DMS53 (cell line): Measurements from ENCODE around the gene RCBTB1.

Experiments
- DNase-seq: peaks from one replicate; lab custom pipeline; 2025; lab: John Stamatoyannopoulos, UW

RCBTB1 gene

DNA sequence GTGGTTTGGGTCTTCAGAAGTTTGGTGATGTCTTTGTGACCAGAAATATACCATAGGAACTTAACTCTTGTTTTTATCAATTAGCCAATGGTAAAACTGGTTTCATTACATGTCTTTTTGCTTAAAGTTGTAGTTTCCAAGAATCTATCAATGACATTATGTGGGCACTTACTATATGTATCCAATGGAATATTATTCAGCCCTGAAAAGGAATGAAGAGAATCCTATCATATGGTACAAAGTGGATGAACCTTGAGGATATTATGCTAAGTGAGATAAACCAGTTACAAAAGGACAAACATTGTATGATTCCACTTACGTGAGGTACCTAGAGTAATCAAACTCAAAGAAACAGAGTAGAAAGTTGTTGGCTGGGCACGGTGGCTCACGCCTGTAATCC lies 26.4 kb downstream of the RCBTB1 start:
- DNase-seq = no peak

GRCh38 chr13:49554387-49554786 lies 31.0 kb downstream of the RCBTB1 start:
- DNase-seq = no peak

- DNase-seq = no peak
Measured at GRCh38 chr13:49553888-49554287, 31.5 kb downstream of the RCBTB1 start.

DNA sequence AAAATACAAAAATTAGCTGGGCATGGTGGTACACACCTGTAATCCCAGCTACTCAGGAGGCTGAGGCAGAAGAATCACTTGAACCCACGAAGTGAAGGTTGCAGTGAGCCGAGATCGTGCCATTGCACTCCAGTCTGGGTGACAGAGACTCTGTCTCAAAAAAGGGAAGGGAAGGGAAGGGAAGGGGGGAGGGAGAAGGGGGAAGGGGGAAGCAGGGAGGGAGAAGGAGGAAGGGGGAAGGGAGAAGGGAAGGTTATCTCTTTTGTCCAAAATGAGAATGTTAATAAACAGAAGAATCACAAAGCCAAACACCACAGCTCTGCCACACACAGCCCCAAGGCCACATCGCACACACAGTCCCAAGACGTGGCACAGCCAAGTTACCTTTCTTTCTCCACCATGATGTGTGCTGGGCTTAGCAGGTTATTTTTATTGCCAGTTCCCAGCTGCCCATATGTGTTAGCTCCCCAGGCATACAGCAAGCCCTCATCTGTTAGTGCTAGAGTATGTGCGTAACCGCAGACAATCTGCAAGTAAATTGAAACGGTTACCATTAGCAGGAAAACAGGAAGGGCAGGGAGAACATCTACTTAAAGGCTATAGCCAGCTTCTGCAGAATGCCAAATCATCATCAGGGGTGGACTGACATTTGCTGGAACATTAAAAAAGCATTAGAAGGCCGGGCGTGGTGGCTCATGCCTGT lies 34.3 kb downstream of the RCBTB1 start:
- no peak for DNase-seq

- no peak for DNase-seq
Measured at GRCh38 chr13:49549289-49549688, 36.1 kb downstream of the RCBTB1 start.

DNA sequence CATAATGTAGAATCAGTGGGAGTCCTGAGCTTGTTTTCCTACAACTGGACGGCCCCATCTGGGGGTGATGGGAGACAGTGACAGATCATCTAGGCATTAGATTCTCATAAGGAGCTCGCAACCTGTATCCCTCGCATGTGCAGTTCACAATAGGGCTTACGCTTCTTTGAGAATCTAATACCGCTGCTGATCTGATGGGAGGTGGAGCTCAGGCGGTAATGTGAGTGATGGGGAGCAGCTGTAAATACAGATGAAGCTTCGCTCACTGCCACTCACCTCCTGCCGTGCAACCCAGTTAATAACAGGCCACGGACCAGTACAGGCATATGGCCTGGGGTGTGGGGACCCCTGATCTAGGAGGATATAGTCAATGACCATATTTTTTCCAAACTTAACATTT lies 38.8 kb downstream of the RCBTB1 start:
- no peak for DNase-seq

DNA sequence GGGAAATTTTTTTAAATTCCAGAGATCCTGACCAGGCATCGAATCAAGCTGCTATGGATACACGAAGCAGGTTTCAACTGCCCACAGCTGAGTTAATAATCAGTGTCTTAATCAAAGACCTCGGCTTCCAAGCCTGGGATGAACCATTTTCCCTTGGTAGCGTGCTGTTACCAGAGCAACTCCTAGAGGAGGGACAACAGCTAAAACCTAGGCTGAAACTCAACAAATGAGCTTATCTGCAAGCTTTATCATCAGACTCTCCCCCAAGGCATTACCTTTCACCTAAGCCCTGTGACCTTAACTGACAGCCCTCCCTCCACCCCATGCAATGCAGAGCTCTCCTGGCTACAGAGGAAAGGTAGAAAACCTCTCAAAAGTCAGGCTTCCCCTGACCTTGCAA lies 39.7 kb downstream of the RCBTB1 start:
- DNase-seq = no peak

GRCh38 chr13:49543656-49544055 lies 41.7 kb downstream of the RCBTB1 start:
- DNase-seq = no peak

- DNase-seq = peak; percentile 6
Measured at GRCh38 chr13:49540552-49540951, 44.8 kb downstream of the RCBTB1 start.

DNA sequence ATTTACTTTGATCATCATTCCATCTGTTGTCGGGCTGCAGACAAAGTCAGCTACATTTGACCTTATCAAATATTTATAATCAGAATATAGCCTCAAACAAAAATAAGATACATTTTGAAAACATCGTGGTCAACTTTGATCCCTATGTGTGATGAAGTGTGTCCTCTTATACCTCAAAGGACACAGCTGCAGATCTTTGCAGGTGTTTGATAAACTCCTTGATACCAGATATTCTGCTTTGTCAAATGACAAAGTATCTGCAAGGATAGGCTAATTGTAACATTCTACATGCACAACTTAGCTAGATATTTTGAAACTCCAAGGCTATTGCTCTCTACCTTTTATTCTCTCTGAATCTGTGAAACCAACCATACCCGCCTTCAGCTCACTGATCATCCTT lies 45.6 kb downstream of the RCBTB1 start:
- no peak for DNase-seq

DNA sequence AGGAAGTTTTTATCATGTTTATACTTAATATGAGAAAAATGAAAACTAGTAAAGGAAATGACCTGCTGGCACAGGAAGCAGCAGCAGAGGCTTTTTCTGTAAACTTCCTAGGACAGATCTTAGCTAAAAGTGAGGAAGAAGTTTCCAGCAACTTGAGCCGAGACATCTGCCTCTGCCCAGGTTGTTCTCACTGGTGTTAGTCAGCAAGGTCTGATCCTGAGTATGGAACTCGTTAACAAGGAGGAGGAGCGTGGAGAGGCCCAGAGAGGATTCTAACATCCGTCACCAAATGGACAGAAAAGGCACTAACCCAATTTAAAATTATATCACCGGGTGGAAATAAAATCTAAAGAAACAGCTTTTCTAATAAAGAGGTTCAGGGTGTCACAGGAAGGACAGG lies 46.0 kb downstream of the RCBTB1 start:
- no peak for DNase-seq

DNA sequence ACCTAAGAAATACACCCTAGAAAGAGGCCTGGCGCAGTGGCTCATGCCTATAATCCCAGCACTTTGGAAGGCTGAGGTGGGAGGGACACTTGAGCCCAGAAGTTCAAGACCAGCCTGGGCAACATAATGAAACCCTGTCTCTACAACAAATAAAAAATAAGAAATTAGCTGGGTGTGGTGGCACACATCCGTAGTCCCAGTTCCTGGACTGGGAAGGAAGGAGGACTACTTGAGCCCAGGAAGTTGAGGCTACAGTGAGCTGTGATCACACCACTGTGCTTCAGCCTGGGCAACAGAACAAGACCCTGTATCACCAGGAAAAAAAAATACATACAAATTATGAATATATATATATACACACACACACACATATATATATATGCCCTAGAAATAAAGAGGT lies 47.0 kb downstream of the RCBTB1 start:
- DNase-seq = no peak

GRCh38 chr13:49536144-49536873 lies 49.0 kb downstream of the RCBTB1 start:
- no peak for DNase-seq

GRCh38 chr13:49533591-49534269 lies 51.6 kb downstream of the RCBTB1 start:
- DNase-seq = no peak

- no peak for DNase-seq
Measured at GRCh38 chr13:49533011-49533410, 52.3 kb downstream of the RCBTB1 start.

- no peak for DNase-seq
Measured at GRCh38 chr13:49532593-49532992, 52.8 kb downstream of the RCBTB1 start.

- DNase-seq = no peak
Measured at GRCh38 chr13:49530457-49530856, 54.9 kb downstream of the RCBTB1 start.

DNA sequence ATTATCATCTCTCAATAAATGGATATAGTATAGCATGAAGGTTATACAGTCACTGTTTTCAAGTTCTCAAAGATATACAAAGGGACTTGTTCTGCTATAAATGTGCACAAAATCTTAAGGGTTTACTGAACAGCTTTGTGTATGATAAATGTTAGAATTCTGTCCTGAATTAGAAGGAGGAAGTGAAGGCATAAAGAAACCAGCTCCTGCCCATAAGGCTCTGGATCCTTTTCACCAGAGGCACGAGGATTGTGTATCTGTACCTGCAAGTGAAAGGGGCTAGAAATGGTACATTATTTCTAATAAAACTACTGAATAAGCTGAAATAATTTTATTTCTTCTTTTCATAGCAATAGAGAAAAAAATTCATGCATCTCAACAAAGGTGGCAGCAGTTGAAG lies 57.2 kb downstream of the RCBTB1 start:
- DNase-seq = no peak

DNA sequence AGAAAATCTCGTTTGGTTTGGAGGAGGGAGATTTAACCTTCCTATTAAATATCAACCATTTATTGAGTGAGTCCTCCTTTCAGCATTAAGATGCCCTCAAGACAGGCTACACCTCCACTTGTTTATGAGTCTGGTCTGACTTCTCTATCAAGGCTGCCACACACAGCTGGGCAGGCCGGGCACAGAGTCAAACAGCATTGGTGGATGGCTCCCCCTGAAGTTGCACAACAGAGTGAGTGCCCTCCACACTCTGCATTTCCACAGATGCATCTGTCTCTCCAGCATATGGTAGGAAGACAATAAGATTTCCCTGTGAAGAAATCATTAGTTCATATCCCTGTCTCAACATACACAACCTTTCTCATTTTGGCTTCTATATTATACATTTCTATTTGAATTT lies 58.2 kb downstream of the RCBTB1 start:
- DNase-seq = no peak

DNA sequence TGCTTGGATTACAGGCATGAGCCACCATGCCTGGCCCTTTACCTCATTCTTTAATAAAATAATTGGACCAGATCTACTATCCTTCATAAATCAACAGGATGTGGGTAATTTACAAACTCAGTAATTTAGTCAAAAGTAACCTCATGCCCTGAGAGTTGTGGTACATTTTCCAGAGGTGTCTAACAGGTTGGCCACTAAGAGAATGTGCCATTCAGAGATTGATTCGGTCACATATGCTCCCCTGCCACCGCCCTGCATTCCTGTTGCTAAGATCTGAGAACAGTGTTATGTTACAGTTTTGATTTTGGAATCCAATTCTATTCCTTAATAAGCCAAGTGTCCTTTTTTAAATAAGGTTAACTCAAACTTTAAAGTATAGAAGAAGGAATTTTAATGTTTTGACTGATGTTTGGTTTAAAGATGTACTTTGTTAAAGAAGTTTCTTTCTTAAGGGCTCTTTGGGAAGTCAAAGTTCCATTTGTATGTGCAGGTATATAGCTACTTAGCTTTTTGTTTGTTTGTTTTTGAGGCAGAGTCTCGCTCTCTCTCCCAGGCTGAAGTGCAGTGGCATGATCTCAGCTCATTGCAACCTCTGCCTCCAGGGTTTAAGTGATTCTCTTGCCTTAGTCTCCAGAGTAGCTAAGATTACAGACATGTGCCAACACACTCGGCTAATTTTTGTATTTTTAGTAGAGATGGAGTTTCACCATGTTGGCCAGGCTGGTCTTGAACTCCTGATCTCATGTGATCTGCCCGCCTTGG lies 60.4 kb downstream of the RCBTB1 start:
- no peak for DNase-seq

DNA sequence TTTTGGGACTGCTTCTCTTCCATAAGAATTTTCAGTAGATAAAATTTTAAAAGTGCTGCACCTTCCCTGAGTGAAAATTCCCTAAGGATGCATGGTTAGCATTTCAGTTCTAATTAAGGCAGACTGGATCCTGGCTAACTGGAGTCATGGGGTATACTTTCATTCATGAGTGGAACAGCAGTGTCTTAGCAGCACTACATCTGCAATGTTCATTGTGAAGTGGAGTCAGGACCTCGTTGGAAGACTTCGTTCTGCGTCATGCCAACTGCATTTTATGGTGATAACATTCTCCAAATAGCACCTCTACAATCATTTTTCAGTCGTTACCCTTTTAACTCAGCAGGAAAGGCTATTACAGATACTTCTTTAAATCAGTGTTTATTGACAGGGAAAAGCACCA lies 64.1 kb downstream of the RCBTB1 start:
- no peak for DNase-seq

- peak; percentile 3 for DNase-seq
Measured at GRCh38 chr13:49517461-49517860, 67.9 kb downstream of the RCBTB1 start.

- no peak for DNase-seq
Measured at GRCh38 chr13:49516467-49516866, 68.9 kb downstream of the RCBTB1 start.
